HepG2 (cell line): Measurements from ENCODE around the gene XRCC3. TPM values are rescaled to one million over a fixed set of nuclear protein-coding genes. Genes with fewer than 3 reads are reported as not detected.

Experiments
- ATF1 ChIP-seq: IDR thresholded peaks from 2 replicates; pipeline ENCODE4 v1.6.1; 2016; ENCODE audit warnings: mild to moderate bottlenecking, control low read depth
- ATF7 ChIP-seq, 2 experiments: fragments of 450-650 bp in 1 of 2; sonication (generic) in 1 of 2; formaldehyde crosslinking in 1 of 2; IDR thresholded peaks; 2 replicates each; pipeline versions ENCODE4 v1.4.0 to v1.6.1; 2016 to 2020; ENCODE audit warnings: antibody characterized with exemption in 1 of 2, mild to moderate bottlenecking in 1 of 2, missing genetic modification reagents in 1 of 2
- CAMTA2 ChIP-seq: sonication (generic); formaldehyde crosslinking; IDR thresholded peaks from 2 replicates; pipeline ENCODE4 v1.4.0; 2020; ENCODE audit warnings: mild to moderate bottlenecking, missing genetic modification reagents, borderline replicate concordance
- GATA4 ChIP-seq: sonication (generic); IDR thresholded peaks from 2 replicates; pipeline ENCODE4 v1.6.1; 2016; ENCODE audit warnings: antibody characterized with exemption, low read depth, borderline replicate concordance
- KDM2A ChIP-seq: sonication (generic); formaldehyde crosslinking; IDR thresholded peaks from 2 replicates; pipeline ENCODE4 v1.4.0; 2020; ENCODE audit warnings: low read depth, missing genetic modification reagents, borderline replicate concordance
- MLLT10 ChIP-seq: sonication (generic); formaldehyde crosslinking; IDR thresholded peaks from 2 replicates; pipeline ENCODE4 v1.4.0; 2020; ENCODE audit warnings: missing genetic modification reagents
- POLR2AphosphoS5 ChIP-seq: IDR thresholded peaks from 2 replicates; pipeline ENCODE4 v1.6.1; 2012; ENCODE audit warnings: low read depth, low read length
- SNAI1 ChIP-seq: sonication (generic); formaldehyde crosslinking; IDR thresholded peaks from 2 replicates; pipeline ENCODE4 v1.5.0; 2020; ENCODE audit warnings: mild to moderate bottlenecking, missing genetic modification reagents, borderline replicate concordance
- ZC3H13 ChIP-seq: sonication (generic); formaldehyde crosslinking; IDR thresholded peaks from 2 replicates; pipeline ENCODE4 v1.8.1; 2023; ENCODE audit warnings: mild to moderate bottlenecking, missing genetic modification reagents, moderate library complexity
- ZFP1 ChIP-seq: IDR thresholded peaks from 2 replicates; pipeline ENCODE4 v1.6.1; 2016
- polyA plus RNA-seq, 8 experiments: library from polyadenylated mRNA; depleted of rRNA in 3 of 8; stranded (reverse) in 7 of 8; unstranded in 1 of 8; fragments of >200 nt; fragmentation: Illumina TruSeq in 4 of 8; extraction: Trizol in 4 of 8; gene quantifications; 2 replicates each; pipeline versions ENCODE4 v1.2.1 to v1.2.3, GENCODE V29; 2011 to 2016; ENCODE audit warnings: low read depth in 4 of 8, missing spikeins in 1 of 8, mixed read lengths in 1 of 8; ENCODE audit not compliant: insufficient read depth in 1 of 8
- total RNA-seq, 5 experiments: library from RNA; depleted of rRNA; stranded (reverse); fragments of >200 nt; fragmentation: Illumina TruSeq; extraction: Trizol; gene quantifications; 2 replicates each; pipeline ENCODE4 v1.2.3, GENCODE V29; 2016; ENCODE audit warnings: low read depth in 1 of 5
- TF ChIP-seq, protein P1 (sequence below): sonication (generic); formaldehyde crosslinking; IDR thresholded peaks from 2 replicates; pipeline ENCODE4 v1.5.1; 2020; ENCODE audit warnings: mild to moderate bottlenecking, missing genetic modification reagents, borderline replicate concordance
- TF ChIP-seq, protein P2 (sequence below): sonication (generic); formaldehyde crosslinking; IDR thresholded peaks from 2 replicates; pipeline ENCODE4 v1.8.1; 2022; ENCODE audit warnings: mild to moderate bottlenecking, missing genetic modification reagents
- TF ChIP-seq, protein P3 (sequence below): sonication (generic); formaldehyde crosslinking; IDR thresholded peaks from 2 replicates; pipeline ENCODE4 v1.4.0; 2020; ENCODE audit warnings: missing genetic modification reagents
- TF ChIP-seq, protein P4 (sequence below): IDR thresholded peaks from 2 replicates; pipeline ENCODE4 v1.6.1; 2016; ENCODE audit warnings: missing compliant biosample characterization, missing genetic modification reagents, borderline replicate concordance

The XRCC3 gene
- total and polyA plus RNA-seq, 2 of the 13 experiments (the other 11 are each of a cell fraction or from before 2014, with no cell fraction given), result 5.4 to 25.8 TPM

DNA sequence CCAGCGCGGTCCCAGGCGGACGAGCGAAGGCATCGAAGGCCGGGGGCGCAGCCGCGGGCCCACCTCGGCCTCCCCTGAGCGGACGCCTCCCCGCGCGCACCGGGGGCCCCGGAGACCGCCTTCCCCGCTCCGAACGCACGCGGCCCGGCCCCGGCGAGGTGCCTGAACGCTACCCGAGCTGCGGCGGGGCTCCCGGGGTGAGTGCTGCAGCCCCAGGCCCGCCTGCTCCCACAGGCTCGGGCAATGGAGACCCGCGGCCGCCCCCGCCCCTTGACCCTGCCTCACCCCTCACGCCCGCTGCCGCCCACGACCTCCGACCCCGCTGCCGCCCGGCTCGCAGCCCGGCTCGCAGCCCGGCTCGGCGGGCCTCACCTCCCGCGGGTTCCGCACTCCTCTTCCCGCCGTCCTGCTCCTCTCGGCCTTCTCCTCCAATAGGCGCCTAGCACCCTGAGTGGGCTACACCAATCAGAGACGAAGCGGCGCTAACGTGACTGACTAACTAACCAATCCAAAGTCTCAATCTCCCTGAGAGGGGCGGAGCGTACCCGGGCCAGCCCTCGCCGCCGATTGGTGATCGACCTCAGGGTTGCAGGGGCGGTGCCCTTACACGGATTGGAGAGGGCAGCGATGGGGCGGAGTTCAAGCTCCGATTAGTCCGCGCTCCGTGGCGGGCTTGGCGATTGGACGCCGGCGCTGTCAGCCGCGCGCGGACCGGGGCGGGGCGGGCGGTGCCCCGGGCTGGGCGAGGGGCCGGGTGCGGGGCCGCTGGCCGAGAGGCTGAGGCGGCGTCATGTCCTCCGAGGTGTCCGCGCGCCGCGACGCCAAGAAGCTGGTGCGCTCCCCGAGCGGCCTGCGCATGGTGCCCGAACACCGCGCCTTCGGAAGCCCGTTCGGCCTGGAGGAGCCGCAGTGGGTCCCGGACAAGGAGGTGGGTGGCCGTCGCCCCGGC lies at the start of gene XRCC3, which contains the start of gene ZFYVE21 (continued):
- TF ChIP-seq, protein P1, sequence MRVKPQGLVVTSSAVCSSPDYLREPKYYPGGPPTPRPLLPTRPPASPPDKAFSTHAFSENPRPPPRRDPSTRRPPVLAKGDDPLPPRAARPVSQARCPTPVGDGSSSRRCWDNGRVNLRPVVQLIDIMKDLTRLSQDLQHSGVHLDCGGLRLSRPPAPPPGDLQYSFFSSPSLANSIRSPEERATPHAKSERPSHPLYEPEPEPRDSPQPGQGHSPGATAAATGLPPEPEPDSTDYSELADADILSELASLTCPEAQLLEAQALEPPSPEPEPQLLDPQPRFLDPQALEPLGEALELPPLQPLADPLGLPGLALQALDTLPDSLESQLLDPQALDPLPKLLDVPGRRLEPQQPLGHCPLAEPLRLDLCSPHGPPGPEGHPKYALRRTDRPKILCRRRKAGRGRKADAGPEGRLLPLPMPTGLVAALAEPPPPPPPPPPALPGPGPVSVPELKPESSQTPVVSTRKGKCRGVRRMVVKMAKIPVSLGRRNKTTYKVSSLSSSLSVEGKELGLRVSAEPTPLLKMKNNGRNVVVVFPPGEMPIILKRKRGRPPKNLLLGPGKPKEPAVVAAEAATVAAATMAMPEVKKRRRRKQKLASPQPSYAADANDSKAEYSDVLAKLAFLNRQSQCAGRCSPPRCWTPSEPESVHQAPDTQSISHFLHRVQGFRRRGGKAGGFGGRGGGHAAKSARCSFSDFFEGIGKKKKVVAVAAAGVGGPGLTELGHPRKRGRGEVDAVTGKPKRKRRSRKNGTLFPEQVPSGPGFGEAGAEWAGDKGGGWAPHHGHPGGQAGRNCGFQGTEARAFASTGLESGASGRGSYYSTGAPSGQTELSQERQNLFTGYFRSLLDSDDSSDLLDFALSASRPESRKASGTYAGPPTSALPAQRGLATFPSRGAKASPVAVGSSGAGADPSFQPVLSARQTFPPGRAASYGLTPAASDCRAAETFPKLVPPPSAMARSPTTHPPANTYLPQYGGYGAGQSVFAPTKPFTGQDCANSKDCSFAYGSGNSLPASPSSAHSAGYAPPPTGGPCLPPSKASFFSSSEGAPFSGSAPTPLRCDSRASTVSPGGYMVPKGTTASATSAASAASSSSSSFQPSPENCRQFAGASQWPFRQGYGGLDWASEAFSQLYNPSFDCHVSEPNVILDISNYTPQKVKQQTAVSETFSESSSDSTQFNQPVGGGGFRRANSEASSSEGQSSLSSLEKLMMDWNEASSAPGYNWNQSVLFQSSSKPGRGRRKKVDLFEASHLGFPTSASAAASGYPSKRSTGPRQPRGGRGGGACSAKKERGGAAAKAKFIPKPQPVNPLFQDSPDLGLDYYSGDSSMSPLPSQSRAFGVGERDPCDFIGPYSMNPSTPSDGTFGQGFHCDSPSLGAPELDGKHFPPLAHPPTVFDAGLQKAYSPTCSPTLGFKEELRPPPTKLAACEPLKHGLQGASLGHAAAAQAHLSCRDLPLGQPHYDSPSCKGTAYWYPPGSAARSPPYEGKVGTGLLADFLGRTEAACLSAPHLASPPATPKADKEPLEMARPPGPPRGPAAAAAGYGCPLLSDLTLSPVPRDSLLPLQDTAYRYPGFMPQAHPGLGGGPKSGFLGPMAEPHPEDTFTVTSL (CRISPR knock-in tag), result no peak
- TF ChIP-seq, protein P2, sequence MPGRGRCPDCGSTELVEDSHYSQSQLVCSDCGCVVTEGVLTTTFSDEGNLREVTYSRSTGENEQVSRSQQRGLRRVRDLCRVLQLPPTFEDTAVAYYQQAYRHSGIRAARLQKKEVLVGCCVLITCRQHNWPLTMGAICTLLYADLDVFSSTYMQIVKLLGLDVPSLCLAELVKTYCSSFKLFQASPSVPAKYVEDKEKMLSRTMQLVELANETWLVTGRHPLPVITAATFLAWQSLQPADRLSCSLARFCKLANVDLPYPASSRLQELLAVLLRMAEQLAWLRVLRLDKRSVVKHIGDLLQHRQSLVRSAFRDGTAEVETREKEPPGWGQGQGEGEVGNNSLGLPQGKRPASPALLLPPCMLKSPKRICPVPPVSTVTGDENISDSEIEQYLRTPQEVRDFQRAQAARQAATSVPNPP (CRISPR knock-in tag), result peak; percentile 48; the same call in 1 of the 2 replicates
- TF ChIP-seq GATA4 (no peak), CAMTA2 (no peak), ATF1 (CRISPR knock-in tag) (0 out of 2 replicates have a peak, but pooled peaks have one; percentile 20), POLR2AphosphoS5 (peak; percentile 42), ATF7 (IDR thresholded peaks at IDR 0.05) (no peak), ATF7 (CRISPR knock-in tag; IDR thresholded peaks at IDR 0.05) (no peak), KDM2A (CRISPR knock-in tag) (peak; percentile 53), ZC3H13 (CRISPR knock-in tag) (peak; percentile 44; the same call in 1 of the 2 replicates), MLLT10 (CRISPR knock-in tag) (no peak), SNAI1 (CRISPR knock-in tag) (no peak), ZFP1 (CRISPR knock-in tag) (no peak)
- TF ChIP-seq, protein P3, sequence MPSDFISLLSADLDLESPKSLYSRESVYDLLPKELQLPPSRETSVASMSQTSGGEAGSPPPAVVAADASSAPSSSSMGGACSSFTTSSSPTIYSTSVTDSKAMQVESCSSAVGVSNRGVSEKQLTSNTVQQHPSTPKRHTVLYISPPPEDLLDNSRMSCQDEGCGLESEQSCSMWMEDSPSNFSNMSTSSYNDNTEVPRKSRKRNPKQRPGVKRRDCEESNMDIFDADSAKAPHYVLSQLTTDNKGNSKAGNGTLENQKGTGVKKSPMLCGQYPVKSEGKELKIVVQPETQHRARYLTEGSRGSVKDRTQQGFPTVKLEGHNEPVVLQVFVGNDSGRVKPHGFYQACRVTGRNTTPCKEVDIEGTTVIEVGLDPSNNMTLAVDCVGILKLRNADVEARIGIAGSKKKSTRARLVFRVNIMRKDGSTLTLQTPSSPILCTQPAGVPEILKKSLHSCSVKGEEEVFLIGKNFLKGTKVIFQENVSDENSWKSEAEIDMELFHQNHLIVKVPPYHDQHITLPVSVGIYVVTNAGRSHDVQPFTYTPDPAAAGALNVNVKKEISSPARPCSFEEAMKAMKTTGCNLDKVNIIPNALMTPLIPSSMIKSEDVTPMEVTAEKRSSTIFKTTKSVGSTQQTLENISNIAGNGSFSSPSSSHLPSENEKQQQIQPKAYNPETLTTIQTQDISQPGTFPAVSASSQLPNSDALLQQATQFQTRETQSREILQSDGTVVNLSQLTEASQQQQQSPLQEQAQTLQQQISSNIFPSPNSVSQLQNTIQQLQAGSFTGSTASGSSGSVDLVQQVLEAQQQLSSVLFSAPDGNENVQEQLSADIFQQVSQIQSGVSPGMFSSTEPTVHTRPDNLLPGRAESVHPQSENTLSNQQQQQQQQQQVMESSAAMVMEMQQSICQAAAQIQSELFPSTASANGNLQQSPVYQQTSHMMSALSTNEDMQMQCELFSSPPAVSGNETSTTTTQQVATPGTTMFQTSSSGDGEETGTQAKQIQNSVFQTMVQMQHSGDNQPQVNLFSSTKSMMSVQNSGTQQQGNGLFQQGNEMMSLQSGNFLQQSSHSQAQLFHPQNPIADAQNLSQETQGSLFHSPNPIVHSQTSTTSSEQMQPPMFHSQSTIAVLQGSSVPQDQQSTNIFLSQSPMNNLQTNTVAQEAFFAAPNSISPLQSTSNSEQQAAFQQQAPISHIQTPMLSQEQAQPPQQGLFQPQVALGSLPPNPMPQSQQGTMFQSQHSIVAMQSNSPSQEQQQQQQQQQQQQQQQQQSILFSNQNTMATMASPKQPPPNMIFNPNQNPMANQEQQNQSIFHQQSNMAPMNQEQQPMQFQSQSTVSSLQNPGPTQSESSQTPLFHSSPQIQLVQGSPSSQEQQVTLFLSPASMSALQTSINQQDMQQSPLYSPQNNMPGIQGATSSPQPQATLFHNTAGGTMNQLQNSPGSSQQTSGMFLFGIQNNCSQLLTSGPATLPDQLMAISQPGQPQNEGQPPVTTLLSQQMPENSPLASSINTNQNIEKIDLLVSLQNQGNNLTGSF (CRISPR knock-in tag), result peak; percentile 49; the same call in 1 of the 2 replicates
- TF ChIP-seq, protein P4, sequence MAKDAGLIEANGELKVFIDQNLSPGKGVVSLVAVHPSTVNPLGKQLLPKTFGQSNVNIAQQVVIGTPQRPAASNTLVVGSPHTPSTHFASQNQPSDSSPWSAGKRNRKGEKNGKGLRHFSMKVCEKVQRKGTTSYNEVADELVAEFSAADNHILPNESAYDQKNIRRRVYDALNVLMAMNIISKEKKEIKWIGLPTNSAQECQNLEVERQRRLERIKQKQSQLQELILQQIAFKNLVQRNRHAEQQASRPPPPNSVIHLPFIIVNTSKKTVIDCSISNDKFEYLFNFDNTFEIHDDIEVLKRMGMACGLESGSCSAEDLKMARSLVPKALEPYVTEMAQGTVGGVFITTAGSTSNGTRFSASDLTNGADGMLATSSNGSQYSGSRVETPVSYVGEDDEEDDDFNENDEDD (CRISPR knock-in tag), result peak; percentile 97
